Stimulated activated naive CD4-positive, alpha-beta T cell treated with Interleukin-2 at 50 U/mL for 16 hours (primary cell): ENCODE results near the gene HOXB5.

ENCODE experiments used
- DNase-seq: peaks from one replicate; lab custom pipeline; 2025; lab: John Stamatoyannopoulos, UW

The HOXB5 gene

GRCh38 chr17:48571826-48572417 lies 21.7 kb downstream of the HOXB5 start:
- DNase-seq = no peak

- no peak for DNase-seq
Measured at GRCh38 chr17:48571024-48571818, 22.4 kb downstream of the HOXB5 start.

GRCh38 chr17:48570325-48571023 lies 23.1 kb downstream of the HOXB5 start:
- no peak for DNase-seq

- no peak for DNase-seq
Measured at GRCh38 chr17:48569674-48570324, 23.8 kb downstream of the HOXB5 start.

- DNase-seq = no peak
Measured at GRCh38 chr17:48569240-48569582, 24.4 kb downstream of the HOXB5 start.

- no peak for DNase-seq
Measured at GRCh38 chr17:48568499-48569239, 24.9 kb downstream of the HOXB5 start.

GRCh38 chr17:48567646-48568354 lies 25.8 kb downstream of the HOXB5 start:
- DNase-seq = no peak

- no peak for DNase-seq
Measured at GRCh38 chr17:48567209-48567608, 26.4 kb downstream of the HOXB5 start.

- no peak for DNase-seq
Measured at GRCh38 chr17:48566717-48567116, 26.9 kb downstream of the HOXB5 start.

GRCh38 chr17:48565925-48566710 lies 27.5 kb downstream of the HOXB5 start:
- DNase-seq = no peak

- no peak for DNase-seq
Measured at GRCh38 chr17:48565022-48565554, 28.5 kb downstream of the HOXB5 start.

- DNase-seq = no peak
Measured at GRCh38 chr17:48564188-48565021, 29.2 kb downstream of the HOXB5 start.

- DNase-seq = no peak
Measured at GRCh38 chr17:48563867-48564187, 29.8 kb downstream of the HOXB5 start.

- no peak for DNase-seq
Measured at GRCh38 chr17:48563385-48563838, 30.2 kb downstream of the HOXB5 start.

GRCh38 chr17:48562934-48563333 lies 30.6 kb downstream of the HOXB5 start:
- DNase-seq = no peak

GRCh38 chr17:48561884-48562810 lies 31.4 kb downstream of the HOXB5 start:
- DNase-seq = no peak

GRCh38 chr17:48559840-48560817 lies 33.5 kb downstream of the HOXB5 start:
- DNase-seq = no peak
